Ascending aorta (tissue), 2 donors: ENCODE results near the gene AADACL4. TPM values are rescaled to one million over a fixed set of nuclear protein-coding genes. Genes with fewer than 3 reads are reported as not detected.

Source experiments
- DNase-seq, 2 donors: peaks; one replicate each; pipeline ENCODE4 v3.0.0-alpha.2; 2019; ENCODE audit warnings: low spot score in 2 of 2
- H3K27ac ChIP-seq, 2 donors: fragments of 200-600 bp; sonication (generic); one replicate each; pipeline ENCODE4 v1.5.1; 2016 to 2017; ENCODE audit warnings: mild to moderate bottlenecking in 1 of 2
- H3K27me3 ChIP-seq: fragments of 200-600 bp; sonication (generic); one replicate; pipeline ENCODE4 v1.5.1; 2017
- H3K36me3 ChIP-seq, 2 donors: fragments of 200-600 bp; sonication (generic); one replicate each; pipeline ENCODE4 v1.5.1; 2016
- H3K4me1 ChIP-seq, 2 donors: fragments of 200-600 bp; sonication (generic); one replicate each; pipeline ENCODE4 v1.5.1; 2016 to 2017; ENCODE audit warnings: mild to moderate bottlenecking in 1 of 2
- H3K4me3 ChIP-seq, 2 donors: fragments of 200-600 bp; sonication (generic); one replicate each; pipeline ENCODE4 v1.5.1; 2016 to 2017; ENCODE audit warnings: mild to moderate bottlenecking in 1 of 2
- H3K9me3 ChIP-seq, 2 donors: fragments of 200-600 bp; sonication (generic); one replicate each; pipeline ENCODE4 v1.5.1; 2016
- intact Hi-C: fragments of 100-400 bp; cut with DNase I; formaldehyde crosslinking; loops from one replicate; pipeline ENCODE4 v1.15.1; 2023
- total RNA-seq: library from RNA; depleted of rRNA; stranded (reverse); fragments of >200 nt; gene quantifications from one replicate; pipeline ENCODE4 v1.1.0, GENCODE V29; 2016
- TF ChIP-seq, protein P1 (sequence below), 3 experiments: fragments of 200-600 bp in 2 of 3; fragments of 450-650 bp in 1 of 3; sonication (generic) in 2 of 3; IDR thresholded peaks; one replicate each; pipeline ENCODE4 v1.5.1; 2016 to 2019; ENCODE audit warnings: antibody characterized with exemption in 3 of 3, mild to moderate bottlenecking in 1 of 3, moderate library complexity in 1 of 3

The AADACL4 gene
- not detected for total RNA-seq

GRCh38 chr1:12643785-12644184, at the start of gene AADACL4:
TSS of gene AADACL4 (plus strand) at chr1:12644085. CDS start at chr1:12644547, 462 bp downstream.
- intact Hi-C loops: no loop called here
- no peak within 1 kb of the TSS for H3K4me3 ChIP-seq
- H3K27me3 ChIP-seq: no peaks in the 10 kb centered on the region
- peaks cover 13 to 24% of the 10 kb centered on the region in 2 donors for H3K9me3 ChIP-seq
- TF ChIP-seq, protein P1, sequence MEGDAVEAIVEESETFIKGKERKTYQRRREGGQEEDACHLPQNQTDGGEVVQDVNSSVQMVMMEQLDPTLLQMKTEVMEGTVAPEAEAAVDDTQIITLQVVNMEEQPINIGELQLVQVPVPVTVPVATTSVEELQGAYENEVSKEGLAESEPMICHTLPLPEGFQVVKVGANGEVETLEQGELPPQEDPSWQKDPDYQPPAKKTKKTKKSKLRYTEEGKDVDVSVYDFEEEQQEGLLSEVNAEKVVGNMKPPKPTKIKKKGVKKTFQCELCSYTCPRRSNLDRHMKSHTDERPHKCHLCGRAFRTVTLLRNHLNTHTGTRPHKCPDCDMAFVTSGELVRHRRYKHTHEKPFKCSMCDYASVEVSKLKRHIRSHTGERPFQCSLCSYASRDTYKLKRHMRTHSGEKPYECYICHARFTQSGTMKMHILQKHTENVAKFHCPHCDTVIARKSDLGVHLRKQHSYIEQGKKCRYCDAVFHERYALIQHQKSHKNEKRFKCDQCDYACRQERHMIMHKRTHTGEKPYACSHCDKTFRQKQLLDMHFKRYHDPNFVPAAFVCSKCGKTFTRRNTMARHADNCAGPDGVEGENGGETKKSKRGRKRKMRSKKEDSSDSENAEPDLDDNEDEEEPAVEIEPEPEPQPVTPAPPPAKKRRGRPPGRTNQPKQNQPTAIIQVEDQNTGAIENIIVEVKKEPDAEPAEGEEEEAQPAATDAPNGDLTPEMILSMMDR (IDR thresholded peaks at IDR 0.05): no peak
- no peaks in the 10 kb centered on the region for H3K4me1 ChIP-seq
- H3K27ac ChIP-seq: no peak within 1 kb of the TSS
- DNase-seq: no peak
- no peaks in the 10 kb centered on the region for H3K36me3 ChIP-seq

DNA sequence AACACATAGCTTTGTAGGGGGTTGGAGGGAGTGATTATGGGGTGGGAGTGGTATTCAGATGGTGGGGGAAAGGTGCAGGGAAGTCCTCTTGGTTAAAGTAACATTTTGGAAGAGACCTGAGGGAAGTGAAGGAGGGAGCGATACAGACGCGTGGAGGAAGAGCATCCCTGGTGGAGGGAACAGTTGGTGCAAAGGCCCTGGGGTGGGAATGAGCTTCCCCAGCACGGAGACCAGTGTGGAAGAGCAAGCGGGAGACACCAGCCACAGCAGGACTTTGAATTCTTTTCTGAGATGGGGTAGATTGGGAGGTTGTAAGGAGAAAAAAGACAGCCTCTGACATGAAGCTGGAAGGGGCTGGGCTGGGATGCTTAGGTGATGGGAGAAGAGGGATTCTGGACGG, 49.4 kb upstream of the AADACL4 start:
- peaks cover 37 to 66% of the 10 kb centered on the region in 2 donors for H3K4me1 ChIP-seq
- H3K27me3 ChIP-seq: no peaks in the 10 kb centered on the region
- peak overlapping the region; percentile 52 to 63 for H3K4me3 ChIP-seq
- DNase-seq: no peak
- H3K27ac ChIP-seq: peak overlapping the region; percentile 96
- TF ChIP-seq, protein P1 (IDR thresholded peaks at IDR 0.05): no peak
- no peaks in the 10 kb centered on the region for H3K9me3 ChIP-seq
- H3K36me3 ChIP-seq: peaks cover 0 to 4% of the 10 kb centered on the region in 2 donors
- intact Hi-C loops: loop anchor here (5.0 kb wide), 1 partner anchor 142 kb away; no protein-coding TSS in a partner anchor

- TF ChIP-seq, protein P1 (IDR thresholded peaks at IDR 0.05): no peak
- Histone ChIP-seq H3K36me3 (peaks cover 0 to 4% of the 10 kb centered on the region in 2 donors), H3K27me3 (no peaks in the 10 kb centered on the region), H3K9me3 (no peaks in the 10 kb centered on the region), H3K27ac (peak overlapping the region; percentile 96), H3K4me3 (peak overlapping the region; percentile 52 to 63), H3K4me1 (peaks cover 43 to 70% of the 10 kb centered on the region in 2 donors)
- peak; percentile 62 to 87 for DNase-seq
- intact Hi-C loops: loop anchor here (5.0 kb wide), 3 partner anchors 143 to 188 kb away; no protein-coding TSS in a partner anchor
These were observed 48.7 kb upstream of the AADACL4 start for GRCh38 chr1:12594966-12595756.

DNA sequence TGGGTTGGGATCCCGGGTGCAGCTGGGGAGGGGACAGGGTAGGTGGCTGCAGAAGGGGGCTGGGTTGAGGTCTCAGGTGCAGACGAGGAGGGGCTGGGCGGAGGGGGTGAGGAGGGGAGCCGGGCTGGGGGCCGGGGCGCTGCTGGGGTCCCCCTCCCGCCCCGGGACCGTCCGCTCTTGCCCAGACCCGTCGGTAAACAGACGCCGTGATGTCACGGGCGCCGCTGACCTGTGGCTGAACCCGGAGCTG, 48.2 kb upstream of the AADACL4 start:
- Histone ChIP-seq H3K27ac (peak overlapping the region; percentile 96), H3K9me3 (no peaks in the 10 kb centered on the region), H3K36me3 (peaks cover 0 to 4% of the 10 kb centered on the region in 2 donors), H3K27me3 (no peaks in the 10 kb centered on the region), H3K4me3 (peak overlapping the region; percentile 52 to 63), H3K4me1 (peaks cover 43 to 70% of the 10 kb centered on the region in 2 donors)
- intact Hi-C loops: loop anchor here (1.0 to 5.0 kb wide), 4 partner anchors 23 to 188 kb away; partner anchors contain the start of gene DHRS3
- no peak for DNase-seq
- TF ChIP-seq, protein P1 (IDR thresholded peaks at IDR 0.05): no peak

GRCh38 chr1:12596007-12596821, 47.7 kb upstream of the AADACL4 start:
- TF ChIP-seq, protein P1 (IDR thresholded peaks at IDR 0.05): no peak
- Histone ChIP-seq H3K27ac (peak overlapping the region; percentile 96), H3K4me3 (peak overlapping the region; percentile 52 to 63), H3K4me1 (peaks cover 43 to 70% of the 10 kb centered on the region in 2 donors), H3K27me3 (no peaks in the 10 kb centered on the region), H3K36me3 (peaks cover 0 to 4% of the 10 kb centered on the region in 2 donors), H3K9me3 (no peaks in the 10 kb centered on the region)
- intact Hi-C loops: loop anchor here (1.0 to 5.0 kb wide), 4 partner anchors 22 to 189 kb away; partner anchors contain the start of gene DHRS3
- peak; percentile 93 to 96 for DNase-seq
